LoVo (cell line): ENCODE measurements around the gene BMPR1A.
"Not testable (repeated sequence)": the region's sequence is repeated elsewhere in the genome, so short reads cannot be mapped to it uniquely, and the experiment has no call there.

ENCODE experiments used
- DNase-seq: peaks from one replicate; pipeline ENCODE4 v3.0.0-alpha.2; 2016; ENCODE audit warnings: low spot score

BMPR1A gene

GRCh38 chr10:86941426-86941825, 185.0 kb downstream of the BMPR1A start:
- no peak for DNase-seq

DNA sequence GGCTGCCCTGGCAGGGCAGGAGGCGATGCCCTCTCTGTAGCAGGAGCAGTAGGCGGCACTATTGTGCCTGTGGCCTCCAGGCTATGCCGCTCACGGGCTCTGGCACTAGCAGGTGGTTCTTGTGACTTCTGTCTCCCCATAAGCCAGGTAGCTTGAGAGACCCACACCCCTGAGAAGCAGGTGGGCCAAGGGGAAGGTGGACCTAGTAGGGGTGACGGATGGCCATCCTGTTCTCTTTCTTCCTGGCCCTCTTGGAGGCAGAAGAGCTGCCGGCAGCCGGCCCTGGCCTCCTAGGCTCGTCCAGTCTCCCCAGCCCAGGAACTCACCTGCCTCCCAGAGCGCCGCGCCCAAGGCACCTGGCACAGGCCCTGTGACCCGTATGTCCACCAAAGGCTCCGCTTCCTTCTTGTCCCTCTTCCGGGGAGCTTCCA, 185.6 kb downstream of the BMPR1A start:
- DNase-seq: no peak

DNA sequence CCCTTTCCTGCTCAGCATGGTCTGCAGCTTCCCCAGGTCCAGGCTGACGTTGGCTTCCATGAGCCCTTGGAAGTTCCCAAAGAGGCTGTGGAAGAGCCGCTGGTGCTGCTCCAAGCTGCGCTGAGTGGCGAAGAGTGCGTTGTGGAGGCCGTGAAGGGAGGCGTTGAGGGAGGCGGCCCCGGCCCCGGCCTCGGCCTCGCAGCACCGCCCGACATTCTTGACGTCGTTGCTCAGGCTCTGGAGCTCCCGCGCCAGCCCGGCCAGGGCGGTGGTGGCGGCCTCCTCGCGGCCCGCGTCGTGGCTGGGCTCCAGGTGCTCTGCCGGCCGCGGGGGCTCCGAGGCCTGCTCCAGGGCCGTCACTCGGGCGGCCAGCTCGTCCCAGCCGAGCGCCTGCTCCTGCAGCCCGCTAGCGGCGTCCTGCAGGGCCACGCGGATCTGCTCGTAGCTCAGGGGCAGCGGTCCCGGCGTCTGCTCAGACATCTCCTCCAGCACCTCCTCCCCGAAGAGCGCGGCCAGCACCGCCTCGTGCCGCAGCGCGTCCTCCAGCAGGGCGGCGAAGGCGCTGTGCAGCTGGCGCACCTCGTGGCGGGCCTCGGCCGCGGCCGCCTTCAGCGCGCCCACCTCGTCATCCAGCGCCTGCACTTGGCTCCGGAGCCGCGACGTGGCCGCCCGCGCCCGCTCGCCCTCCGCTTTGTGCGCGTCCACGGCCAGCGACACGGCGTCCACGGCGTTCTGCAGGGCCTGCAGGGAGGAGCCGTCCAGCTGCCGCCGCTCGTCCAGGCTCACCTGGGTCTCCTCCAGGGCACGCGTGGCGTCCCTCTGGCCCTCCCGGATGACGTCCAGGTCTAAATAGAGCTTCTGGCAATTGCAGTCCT, 186.3 kb downstream of the BMPR1A start:
- no peak for DNase-seq

DNA sequence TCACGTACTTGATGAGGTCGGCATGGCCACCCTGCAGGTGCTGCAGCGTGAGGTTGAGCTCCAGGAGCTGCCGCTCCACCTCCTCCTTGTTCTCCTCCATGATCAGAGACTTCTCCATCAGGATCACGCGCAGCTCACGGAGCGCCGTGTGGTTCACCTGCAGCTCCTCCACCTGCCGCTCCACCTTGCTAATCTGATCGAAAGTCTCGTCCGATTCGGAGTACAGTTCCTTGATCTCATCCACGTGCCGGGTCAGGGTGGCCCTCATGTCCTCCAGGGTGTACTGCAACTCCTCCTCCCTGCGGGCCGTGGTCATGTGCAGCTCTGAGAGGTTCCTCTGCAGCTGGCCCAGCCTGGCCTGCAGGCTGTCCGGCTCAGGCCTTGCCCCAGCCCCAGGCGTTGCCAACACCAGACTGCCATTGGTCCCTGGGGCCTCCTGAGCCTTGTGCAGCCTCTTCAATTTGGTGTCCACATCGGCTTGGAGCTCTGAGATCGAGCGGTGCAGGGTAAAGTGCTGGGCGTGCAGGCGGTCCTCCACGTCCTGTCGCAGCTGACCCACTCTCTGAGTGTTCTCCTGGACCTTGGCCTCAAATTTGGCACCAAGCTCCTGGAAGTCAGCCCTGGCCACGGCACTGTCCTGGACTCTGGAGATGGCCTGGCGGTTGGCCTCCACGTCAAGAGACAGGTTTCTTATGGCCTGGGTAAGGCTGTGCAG, 187.1 kb downstream of the BMPR1A start:
- no peak for DNase-seq

DNA sequence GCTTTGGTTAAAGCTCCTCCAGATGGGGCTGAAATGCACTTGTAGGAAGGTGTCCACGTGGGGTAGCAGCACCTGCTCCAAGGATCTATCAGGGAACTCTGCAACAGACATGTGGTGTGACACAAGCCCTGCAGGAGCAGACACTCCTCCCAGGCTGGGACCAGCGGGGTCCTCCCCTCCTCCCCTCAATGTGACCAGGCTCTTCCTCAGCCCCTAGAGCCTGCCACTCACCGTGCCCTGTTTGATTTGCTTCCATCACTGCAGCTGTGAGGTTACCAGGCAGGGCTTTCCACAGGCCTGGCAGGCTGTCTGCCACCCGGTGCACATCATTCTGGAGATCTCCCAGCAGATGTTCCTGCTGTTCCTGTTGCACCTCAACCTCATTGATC, 187.6 kb downstream of the BMPR1A start:
- no peak for DNase-seq

DNA sequence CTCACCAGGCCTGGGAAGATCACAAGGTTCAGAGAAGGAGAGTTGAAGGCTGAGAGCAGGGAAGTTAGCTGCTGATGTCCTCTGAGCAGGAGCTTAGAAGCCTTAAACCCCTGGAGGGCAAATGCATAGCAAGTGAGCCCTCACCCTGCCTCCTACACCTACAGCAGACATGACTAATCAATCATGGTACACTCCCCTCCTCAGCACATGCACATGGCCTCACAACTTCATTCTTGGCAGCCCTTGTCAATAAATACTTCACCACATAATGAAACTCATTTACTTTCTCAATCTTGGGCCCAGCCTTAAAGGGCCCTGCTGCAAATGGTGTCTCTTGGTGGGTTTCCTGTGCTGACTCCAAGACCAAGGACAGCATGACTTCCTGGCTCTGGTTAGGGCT, 188.1 kb downstream of the BMPR1A start:
- no peak for DNase-seq

GRCh38 chr10:86944907-86945306, 188.5 kb downstream of the BMPR1A start:
- no peak for DNase-seq

DNA sequence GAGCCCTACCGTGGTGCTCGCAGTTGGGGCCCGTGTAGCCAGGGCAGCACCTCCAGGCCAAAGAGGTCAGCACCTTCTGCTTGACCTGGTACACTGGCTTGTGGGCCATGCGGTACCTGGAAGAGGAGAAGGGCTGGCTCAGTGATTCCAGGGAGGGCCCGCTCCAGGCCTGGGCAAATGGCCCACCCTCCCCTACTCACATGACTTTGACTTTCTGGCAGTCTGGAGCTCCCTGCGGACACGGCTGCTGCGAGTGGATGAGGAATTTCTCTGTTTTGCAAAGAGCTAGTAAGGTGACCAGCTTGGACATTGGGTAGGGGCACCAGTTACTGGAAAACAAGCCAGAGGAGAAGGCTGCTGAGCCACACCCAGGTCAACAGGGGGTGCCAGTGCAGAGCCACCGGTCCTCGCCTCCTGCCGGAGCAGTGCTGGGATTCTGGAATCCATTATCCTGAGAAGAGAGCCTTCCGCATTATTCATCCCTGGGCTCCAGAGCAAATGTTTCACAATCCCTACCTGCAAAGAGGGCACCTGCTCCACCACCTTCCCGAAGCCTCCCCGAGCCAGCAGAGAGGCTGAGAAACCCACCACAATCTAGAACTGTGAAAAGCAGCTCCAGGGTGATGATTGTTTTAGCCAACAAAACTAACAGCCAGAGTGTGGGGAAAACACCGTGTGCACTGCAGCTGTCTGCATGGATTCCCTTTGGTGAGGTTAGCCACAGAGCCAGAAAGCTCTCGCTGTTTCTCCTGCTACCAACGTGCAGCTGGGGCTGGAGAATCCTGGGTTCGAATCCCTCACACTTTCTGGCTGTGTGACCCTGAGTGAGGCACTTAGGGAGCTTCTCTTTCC, 189.2 kb downstream of the BMPR1A start:
- no peak for DNase-seq

DNA sequence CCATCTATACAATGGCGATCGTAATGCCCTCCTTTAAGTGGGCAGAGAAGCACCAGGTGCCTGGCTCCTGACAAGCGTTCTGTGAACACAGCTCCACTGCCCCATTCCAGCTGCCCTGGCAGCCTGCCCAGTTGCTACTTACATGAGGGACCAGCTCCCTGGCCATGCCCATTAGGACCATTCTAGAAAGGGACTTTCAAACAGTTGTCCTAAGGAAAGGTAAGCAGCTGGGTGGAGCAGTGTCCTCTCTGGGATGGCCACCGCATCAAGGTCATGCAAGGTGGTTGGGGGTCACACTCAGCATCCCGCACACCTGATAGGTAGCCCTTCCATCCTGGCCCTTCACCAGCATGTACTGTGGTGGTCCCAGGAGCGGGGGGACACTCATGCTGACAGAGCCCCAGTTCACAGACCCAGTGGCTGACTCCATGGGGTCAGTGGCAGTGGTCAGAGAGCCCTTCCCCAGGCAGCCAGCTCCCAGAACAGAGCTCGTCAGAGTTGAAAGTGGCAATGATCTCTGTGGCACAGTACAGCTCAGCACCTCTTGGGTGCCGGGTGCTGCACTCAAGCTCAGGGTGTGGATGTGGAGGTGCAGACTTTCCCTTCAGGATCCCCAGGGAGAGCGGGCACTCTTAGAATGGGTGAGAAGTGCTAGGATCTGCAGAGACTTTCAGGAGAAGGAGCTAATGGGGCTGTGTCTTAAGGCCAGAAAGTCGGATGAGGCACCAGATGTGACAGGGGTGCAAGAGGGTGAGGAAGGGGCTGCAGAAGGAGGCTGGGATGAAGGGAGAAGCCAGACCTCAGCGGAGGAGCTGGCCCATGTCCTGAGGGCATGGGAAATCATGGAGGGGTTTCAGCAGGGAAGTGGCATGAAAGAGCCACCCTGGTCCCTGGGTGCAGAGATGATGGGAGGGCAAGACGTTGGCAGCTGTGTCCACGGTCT, 190.1 kb downstream of the BMPR1A start:
- no peak for DNase-seq

GRCh38 chr10:86947806-86948205, 191.4 kb downstream of the BMPR1A start:
- not testable (repeated sequence) for DNase-seq

DNA sequence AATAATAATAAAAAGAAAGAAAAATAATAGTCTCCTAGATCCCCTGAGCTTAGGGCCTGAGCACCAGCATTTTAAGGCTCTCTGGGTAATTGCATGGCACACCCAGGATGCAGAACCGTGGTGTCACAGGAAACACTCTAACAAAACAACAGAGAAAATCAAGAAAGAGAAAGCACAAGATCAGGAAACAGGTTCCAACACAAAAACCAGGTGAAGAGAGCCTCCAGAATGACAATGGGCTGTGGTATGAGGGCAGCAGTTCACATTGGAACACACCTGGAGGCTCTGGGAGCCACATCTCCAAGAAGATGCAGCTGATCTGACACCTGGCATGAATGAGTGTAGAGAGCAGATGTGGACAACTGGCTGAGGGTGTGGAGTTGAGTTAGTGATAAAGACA, 193.9 kb downstream of the BMPR1A start:
- DNase-seq: no peak

- no peak for DNase-seq
Observed at GRCh38 chr10:86951184-86951761, 194.9 kb downstream of the BMPR1A start.

DNA sequence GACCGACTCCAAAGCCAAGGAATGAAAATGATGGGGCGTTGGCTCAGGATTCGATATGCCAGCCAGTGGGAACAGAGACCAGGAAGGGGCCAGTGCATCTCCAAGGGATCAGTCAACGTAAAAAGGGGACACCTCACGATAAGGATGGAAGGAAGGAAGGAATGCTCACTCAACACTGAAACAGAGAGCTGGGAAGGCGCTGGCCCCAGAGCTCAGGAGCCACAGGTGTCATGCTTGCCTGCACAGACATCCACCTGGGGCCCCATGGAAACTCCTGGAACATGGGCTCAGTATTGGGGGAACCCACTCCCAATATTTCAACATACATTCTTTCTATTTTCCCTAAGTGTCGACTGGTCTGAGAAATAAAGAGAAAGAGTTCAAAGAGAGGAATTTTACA, 195.7 kb downstream of the BMPR1A start:
- no peak for DNase-seq

- not testable (repeated sequence) for DNase-seq
Observed at GRCh38 chr10:86952697-86953096, 196.3 kb downstream of the BMPR1A start.

- no peak for DNase-seq
Observed at GRCh38 chr10:86953747-86954680, 197.6 kb downstream of the BMPR1A start.

- DNase-seq: no peak
Observed at GRCh38 chr10:86954681-86955500, 198.5 kb downstream of the BMPR1A start.

DNA sequence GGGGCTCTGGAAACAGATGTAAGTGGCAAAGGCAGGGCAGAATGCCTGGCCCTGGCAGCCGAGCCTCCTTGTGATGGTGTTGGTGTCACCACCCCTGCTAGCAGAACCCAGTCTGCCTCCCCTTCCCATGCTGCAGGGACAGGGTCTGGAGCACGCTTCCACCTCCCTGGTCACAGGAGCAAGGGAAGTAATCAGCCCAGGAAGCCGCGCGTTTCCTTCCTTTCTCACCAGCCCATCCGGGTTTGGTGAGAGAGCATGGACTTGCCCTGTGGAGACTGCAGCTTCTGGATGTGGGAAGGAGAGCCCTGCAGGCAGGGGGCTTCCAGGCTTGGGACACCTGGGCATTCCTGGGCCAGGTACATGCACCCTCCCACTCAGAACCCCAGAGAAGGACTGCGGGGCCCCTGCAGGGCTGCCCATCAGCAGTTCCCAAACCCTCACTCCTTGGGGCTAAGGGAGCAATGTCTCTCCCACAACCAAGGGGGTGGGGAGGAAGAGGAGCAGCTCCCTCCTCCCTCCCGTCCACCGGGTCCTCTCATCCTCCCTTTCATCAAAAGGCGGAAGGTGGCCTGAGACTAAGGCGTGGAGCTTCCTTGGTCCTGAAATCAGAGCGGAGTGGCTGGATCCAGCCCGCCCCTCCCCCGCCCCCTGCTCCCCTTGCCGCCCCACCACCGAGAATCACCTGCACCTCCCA, 199.2 kb downstream of the BMPR1A start:
- DNase-seq: no peak

GRCh38 chr10:86956195-86956847, 199.9 kb downstream of the BMPR1A start:
- DNase-seq: no peak
